ENCODE measurements around the gene PRPF40B. TPM values are rescaled to one million over a fixed set of nuclear protein-coding genes. Genes with fewer than 3 reads are reported as not detected.
"Not testable (repeated sequence)": the region's sequence is repeated elsewhere in the genome, so short reads cannot be mapped to it uniquely, and the experiment has no call there.

The PRPF40B gene
- polyA plus RNA-seq, 1 donor, result 18.1 TPM

DNA sequence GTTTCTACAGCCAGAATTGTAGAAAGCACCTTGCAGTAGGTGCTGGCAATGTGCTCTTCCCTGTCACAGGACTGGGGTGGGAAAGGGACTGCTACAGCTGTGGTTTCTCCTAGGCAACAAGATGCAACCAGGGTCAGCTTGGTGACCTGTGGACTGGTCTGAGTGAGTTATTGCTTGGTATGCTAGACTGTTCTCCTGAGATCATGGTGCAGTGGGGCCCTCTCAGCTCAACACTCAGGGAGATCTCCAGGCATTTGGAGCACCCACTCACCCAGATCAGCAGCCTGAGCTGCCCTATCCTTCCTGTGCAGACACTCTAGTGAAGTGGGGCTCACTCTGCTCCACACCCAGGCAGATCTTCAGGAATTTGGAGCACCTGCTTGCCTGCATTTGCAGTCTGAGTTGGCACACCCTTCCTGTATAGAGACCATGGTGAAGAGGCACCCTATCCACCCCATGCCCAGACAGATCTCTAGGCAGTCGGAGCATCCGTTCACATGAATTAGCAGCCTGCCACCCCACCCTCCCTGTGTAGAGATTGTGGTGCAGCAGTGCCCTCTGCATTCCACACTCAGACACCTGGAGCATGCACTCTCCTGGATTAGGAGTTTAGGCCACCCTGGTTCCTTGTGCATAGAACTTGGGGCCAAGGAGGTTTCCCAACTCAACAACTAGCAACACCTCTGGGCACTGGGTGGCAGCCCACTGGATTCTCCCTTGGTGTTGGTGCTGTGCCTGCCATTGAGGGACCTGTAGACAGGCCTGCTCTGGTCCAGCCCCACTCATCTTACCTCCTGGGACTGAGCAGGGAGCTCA lies 14.1 kb upstream of the PRPF40B start:
- no peak for DNase-seq

DNA sequence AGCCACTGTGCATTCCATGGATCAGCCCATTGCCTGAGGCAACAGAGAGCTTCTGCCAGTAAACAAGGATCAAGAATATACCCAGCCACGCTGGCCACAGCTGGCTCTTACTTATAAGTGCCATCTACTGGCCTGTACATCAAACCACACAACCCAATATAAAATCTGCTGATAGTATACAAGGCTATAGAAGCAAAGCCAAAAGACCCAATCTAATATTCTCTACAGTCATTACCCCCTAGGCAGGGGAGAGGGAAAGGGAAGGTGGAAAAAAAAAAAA lies 13.5 kb upstream of the PRPF40B start:
- no peak for DNase-seq

- not testable (repeated sequence) for DNase-seq
These were observed 12.6 kb upstream of the PRPF40B start for GRCh38 chr12:49610785-49611184.

- no peak for DNase-seq
These were observed 11.2 kb upstream of the PRPF40B start for GRCh38 chr12:49612210-49612609.

DNA sequence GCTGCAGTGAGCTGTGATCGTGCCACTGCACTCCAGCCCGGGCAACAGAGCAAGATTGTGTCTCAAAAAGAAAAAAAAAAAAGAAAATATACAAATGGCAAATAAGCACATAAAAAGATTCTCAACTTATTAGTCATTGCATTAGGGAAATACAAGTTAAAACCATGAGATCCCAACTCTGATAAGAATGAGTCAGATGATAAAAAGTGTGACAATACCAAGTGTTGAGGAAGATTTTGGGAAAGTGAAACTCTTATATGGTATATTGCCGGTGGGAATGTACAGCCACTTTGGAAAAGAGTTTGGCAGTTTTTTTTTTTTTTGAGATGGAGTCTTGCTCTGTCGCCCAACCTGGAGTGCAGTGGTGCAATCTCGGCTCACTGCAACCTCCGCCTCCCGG lies 7.6 kb upstream of the PRPF40B start:
- no peak for DNase-seq

DNA sequence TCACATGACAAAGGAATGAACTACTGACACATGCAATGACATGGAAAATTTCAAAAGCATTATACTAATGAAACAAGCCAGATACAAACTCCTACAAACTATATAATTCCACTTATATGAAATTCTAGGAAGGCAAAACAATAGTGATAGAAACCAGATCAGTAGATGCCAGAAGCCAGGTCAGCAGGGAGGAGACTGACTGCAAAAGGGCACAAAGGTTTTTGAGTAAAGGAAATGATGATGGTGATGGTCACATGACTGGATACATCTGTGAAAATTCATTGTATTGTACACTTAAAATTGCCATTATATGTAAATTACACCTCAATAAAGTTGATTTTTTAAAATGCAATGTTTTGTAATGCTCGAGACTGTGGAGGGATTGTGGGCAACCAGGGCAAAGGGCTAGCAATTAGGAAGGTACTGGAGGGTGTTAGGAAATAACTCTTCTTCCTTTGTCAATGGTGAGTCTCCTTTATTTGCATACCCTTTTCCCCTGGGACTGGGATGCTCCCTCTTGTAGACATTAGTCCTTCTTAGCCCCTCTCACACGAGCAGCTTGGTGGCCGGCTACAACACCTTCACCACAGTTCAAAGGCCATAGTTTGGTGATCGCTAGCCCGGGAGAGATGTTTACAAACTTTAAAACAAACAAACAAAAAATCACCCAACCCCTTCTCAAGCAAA lies 6.7 kb upstream of the PRPF40B start:
- DNase-seq, result no peak

DNA sequence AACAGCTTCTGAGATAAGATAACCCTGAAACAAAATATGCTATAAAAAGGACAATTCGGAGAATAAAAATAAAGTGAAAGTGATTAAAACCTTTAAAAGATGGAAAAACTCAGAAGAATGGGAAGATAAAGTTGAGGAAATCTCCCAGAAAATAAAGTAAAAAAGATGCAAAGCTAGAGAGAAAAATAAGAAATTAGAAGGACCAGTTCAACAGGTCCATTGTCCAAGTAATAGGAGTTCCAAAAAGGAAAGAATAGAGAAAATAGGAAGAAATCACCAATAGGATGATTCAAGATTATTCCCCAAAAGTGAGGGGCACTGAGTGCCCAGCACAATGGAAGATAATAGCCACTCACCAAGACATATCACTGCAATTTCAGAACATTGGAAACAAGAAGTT lies 4.8 kb upstream of the PRPF40B start:
- no peak for DNase-seq

DNA sequence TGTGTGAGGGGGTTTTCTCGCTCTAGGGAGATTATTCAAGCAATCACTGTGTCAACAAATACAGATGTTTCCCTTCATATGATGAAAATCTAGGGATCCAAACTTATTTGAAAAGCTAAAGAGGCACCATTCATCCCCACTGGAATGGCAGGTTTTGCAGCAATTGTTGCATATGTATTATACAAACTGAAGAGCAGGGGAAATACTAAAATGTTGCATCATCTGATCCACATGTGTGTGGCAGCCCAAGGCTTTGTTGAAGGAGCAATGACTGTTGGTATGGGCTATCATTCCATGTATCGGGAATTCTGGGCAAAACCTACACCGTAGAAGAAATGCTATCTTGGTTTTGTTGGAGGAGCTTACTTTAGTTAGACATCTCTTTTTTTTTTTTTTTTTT lies 4.1 kb upstream of the PRPF40B start:
- no peak for DNase-seq

GRCh38 chr12:49621651-49622500 lies 1.5 kb upstream of the PRPF40B start:
- no peak for DNase-seq

DNA sequence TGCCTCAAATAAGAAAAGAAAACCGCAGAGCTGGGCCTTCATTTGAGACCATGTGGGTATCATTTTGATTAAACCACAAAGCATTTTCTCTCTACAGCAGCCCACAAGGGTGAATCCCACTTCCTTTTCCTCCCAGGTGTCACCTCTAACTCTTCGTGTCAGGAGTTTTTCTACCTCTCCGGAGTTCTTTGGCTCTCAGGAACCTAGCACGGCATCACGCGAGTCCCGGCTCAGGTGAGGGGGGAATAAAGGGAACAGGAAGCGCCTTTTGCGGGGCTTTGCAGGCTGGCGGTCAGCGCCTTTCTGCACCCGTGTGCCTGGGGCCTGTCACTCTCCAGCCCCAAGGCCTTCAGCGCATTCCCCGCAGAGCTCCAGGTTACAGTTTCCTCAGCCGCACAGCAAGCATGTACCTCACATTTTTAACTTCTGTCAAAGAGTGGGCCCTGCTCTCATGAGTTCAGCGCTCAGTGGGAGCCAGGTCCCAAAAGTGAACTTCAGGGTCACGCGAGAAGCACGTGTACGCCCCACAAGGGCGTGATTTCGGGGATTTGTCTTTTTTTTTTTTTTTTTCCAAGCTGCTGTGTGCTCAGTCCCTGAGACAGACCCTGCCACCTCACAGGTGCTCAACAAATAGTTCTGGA lies 740 bp upstream of the PRPF40B start:
- DNase-seq, result no peak

DNA sequence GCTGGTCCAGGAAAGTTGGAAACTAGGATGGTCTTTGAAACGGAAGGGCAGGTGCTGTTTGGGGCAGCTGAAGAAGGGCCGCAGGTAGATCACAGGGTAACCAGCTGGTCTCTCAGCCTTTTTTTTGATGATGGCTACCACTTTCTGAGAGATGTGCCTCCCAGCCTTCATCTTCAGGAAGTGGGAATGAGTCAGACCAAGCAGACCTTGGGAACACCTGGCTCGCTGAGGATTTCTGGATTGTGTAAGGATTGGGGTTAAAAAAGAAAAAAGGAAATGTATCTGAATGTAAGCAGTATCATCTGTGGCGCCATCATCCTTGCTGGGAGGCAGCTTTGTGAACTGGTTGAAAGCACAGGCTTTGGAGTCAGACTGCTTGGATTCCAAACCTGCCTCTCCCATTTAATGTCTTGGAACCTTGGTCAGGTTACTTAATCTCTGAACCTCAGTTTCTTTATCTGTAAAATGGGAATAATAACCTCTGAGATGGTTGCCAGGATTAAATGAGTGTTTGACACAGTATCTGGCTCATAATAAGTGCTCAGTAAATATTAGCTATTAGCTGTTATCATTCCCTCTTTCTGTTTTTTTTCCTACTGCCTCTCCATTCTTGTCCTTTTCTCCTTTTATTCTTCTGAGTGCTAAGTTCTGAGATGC lies 1.7 kb downstream of the PRPF40B start:
- DNase-seq, result no peak

DNA sequence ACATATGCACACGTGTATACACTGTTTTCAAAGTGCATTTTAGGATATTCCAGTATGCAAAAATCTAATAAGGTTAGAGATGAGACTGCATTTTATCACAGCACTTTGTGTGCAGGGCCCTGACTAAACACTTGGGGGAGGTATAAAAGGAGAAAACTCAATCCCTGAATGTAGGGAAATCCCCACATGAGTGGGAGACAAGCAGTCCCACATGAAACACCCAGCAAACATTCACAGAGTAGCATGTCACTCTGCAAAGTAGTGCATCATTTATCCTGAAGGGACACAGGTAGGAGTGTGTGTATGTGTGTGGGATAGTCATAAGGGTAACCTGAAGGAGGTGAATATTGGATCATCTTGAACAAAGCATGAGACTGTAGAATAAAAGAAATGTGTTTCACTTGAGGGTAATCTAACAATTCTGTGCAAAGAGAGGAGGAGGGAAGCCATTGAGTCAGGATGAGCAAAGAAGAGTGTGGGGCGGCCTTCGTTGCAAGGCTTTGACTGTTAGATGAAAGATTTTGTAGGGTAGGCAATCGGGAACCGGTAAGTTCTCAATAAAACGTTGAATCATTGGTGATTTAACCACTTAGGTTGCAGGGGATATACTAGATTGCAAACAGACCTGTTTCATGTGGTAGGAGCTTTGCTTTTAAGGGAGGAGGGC lies 2.9 kb downstream of the PRPF40B start:
- DNase-seq, result no peak

DNA sequence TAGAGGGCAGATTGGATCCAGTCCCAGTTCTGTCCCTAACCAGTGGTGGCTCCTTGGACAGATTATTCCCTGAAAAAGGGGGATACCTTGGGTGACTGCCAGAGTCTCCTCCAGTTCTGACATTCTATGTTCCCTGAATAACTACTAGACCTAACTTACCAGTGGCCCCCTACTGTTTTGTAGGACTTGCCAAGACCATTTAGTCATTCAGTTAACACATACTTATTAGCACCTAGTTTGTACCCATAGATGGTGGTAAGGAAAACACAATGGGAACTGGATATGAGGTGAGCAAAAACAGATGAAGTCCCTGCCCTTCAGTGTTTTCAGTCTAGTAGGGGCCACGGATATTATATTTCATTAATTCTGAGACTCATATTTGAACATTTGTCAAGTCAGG lies 3.5 kb downstream of the PRPF40B start:
- no peak for DNase-seq

- DNase-seq, result no peak
These were observed 4.5 kb downstream of the PRPF40B start for GRCh38 chr12:49627752-49628360.

DNA sequence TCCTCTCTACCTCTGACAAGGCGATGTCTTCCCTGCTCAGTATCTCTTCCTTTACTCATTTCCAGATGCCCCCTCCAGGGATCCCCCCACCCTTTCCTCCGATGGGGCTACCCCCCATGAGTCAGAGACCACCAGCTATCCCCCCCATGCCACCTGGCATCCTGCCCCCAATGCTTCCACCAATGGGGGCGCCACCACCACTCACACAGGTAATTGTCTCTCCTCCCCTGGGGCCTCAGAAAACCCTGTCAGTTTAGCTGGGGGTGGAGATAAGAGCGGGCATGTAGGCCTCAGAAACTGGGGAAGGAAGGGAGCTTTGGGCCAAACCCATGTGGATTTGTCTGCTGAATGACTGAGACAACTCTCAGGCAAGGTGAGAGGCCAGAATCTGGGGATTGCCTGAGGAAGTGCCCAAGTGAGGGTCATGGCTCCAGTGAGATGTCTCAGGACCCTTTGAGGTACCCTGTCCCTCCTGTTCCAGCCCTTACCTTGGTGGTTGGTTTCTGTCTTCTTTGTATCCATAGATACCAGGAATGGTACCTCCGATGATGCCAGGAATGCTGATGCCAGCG lies 8.1 kb downstream of the PRPF40B start:
- DNase-seq, result no peak

DNA sequence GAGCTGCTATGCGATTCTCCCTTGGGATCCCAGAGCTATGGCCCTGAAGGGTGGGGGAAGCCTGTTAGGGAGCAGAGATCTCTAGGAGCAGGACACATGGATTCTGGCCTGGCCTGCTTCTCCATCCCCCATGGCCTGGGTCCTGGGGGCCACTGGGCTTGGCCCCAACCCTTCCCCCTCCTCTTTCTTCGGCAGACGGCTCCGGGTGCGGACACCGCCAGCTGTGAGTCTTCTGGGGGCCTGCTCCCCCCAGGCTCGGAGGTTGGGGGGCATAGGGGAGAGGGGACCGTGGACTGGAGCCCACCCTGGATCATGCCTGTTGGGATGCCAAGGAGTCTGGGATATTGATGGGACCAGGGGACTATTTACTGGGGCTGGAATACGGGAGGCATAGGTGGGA lies 9.0 kb downstream of the PRPF40B start:
- DNase-seq, result no peak

- no peak for DNase-seq
These were observed 9.8 kb downstream of the PRPF40B start for GRCh38 chr12:49632986-49633702.

DNA sequence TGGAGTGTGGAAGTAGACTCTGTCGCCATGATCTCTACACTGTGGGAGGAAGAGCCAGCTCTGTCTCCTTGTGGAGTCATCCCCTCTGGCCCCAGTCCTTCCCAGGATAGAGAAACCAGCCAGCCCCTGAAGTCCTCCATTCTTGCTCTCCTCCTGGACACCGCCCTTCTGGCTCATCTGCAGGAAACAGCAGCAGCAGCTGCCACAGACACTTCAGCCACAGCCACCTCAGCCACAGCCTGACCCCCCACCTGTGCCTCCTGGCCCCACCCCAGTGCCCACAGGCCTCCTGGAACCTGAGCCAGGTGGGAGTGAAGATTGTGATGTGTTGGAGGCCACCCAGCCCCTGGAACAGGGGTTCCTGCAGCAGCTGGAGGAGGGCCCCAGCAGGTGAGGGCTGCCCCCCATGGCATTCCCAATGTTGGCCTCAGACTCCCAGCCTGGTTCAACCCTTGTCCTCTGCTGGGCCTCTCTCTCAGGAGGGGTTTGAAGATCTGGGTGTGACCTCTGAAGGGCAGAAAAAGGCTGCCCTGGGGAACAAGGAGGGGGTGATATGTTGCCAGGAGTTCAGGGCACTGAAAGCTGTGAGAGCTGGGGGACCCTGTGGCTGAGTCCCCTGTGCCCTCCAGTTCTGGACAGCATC lies 10.5 kb downstream of the PRPF40B start:
- DNase-seq, result no peak

GRCh38 chr12:49635036-49635435 lies 11.7 kb downstream of the PRPF40B start:
- no peak for DNase-seq

GRCh38 chr12:49635656-49636055 lies 12.3 kb downstream of the PRPF40B start:
- no peak for DNase-seq

Data from hindlimb muscle (tissue), 1 donor.